ENCODE results near the gene NTNG1.

- TF ChIP-seq POLR2A (IDR thresholded peaks at IDR 0.05) (no peak), CTCF (IDR thresholded peaks at IDR 0.05) (no peak), EP300 (IDR thresholded peaks at IDR 0.05) (no peak)
Measured at GRCh38 chr1:107479865-107480350, 339.1 kb downstream of the NTNG1 start.

Measured in ovary (tissue), 3 donors.